Thyroid gland (tissue), 4 donors: ENCODE results near the gene GALNT3. TPM values are rescaled to one million over a fixed set of nuclear protein-coding genes. Genes with fewer than 3 reads are reported as not detected.

ENCODE experiments used
- DNase-seq, 2 donors: peaks; one replicate each; pipeline ENCODE4 v3.0.0-alpha.2; 2019
- H3K27ac ChIP-seq, 3 donors: fragments of 200-600 bp; sonication (generic); 1 replicate in 2 of 3; 2 replicates in 1 of 3; pipeline ENCODE4 v1.5.1; 2016 to 2019; ENCODE audit warnings: mild to moderate bottlenecking in 1 of 3, moderate library complexity in 1 of 3
- H3K27me3 ChIP-seq: fragments of 200-600 bp; sonication (generic); one replicate; pipeline ENCODE4 v1.5.1; 2019
- H3K36me3 ChIP-seq, 2 donors: fragments of 200-600 bp; sonication (generic); one replicate each; pipeline ENCODE4 v1.5.1; 2016 to 2019
- H3K4me1 ChIP-seq, 2 donors: fragments of 200-600 bp; sonication (generic); one replicate each; pipeline ENCODE4 v1.5.1; 2017 to 2019
- H3K4me3 ChIP-seq, 3 donors: fragments of 200-600 bp; sonication (generic); replicated peaks in 1 of 3; 1 replicate in 2 of 3; 2 replicates in 1 of 3; pipeline ENCODE4 v1.5.1; 2016; ENCODE audit warnings: mild to moderate bottlenecking in 1 of 3
- H3K9me3 ChIP-seq: fragments of 200-600 bp; sonication (generic); one replicate; pipeline ENCODE4 v1.5.1; 2017
- CTCF ChIP-seq, 6 experiments: fragments of 200-600 bp in 3 of 6; fragments of 450-650 bp in 3 of 6; sonication (generic) in 3 of 6; IDR thresholded peaks; one replicate each; pipeline ENCODE4 v1.5.1; 2016 to 2019; ENCODE audit warnings: antibody characterized with exemption in 6 of 6, mild to moderate bottlenecking in 2 of 6, inconsistent platforms in 1 of 6, moderate library complexity in 1 of 6
- POLR2A ChIP-seq, 2 donors: fragments of 450-650 bp; IDR thresholded peaks; one replicate each; pipeline ENCODE4 v1.6.1; 2017; ENCODE audit warnings: antibody characterized with exemption in 2 of 2, mild to moderate bottlenecking in 2 of 2, moderate library complexity in 1 of 2
- WGBS, 2 donors: methylation state at CpG; one replicate each; pipeline ENCODE4 v1.1.5; 2017; 5-methylcytosine and 5-hydroxymethylcytosine counted together
- intact Hi-C: fragments of 100-400 bp; cut with DNase I; formaldehyde crosslinking; loops from one replicate; pipeline ENCODE4 v1.15.1; 2023
- total RNA-seq, 4 donors: library from RNA; depleted of rRNA; stranded (reverse); fragments of >200 nt; gene quantifications; one replicate each; pipeline ENCODE4 v1.2.3, GENCODE V29; 2016

The GALNT3 gene
- total RNA-seq, 4 donors from 2014 or later: 48.8 to 78.5 (median 59.2) TPM

- Histone ChIP-seq H3K4me1 (no peaks in the 10 kb centered on the region), H3K36me3 (no peaks in the 10 kb centered on the region), H3K9me3 (no peaks in the 10 kb centered on the region), H3K4me3 (no peak overlapping the region), H3K27me3 (no peaks in the 10 kb centered on the region), H3K27ac (no peak overlapping the region)
- TF ChIP-seq POLR2A (IDR thresholded peaks at IDR 0.05): no peak
- no peak for TF ChIP-seq CTCF (IDR thresholded peaks at IDR 0.05)
- no peak for DNase-seq
- intact Hi-C loops: no loop called here
Observed at GRCh38 chr2:165725421-165725820, 68.6 kb downstream of the GALNT3 start.

GRCh38 chr2:165720511-165720910 is 73.5 kb downstream of the GALNT3 start:
- H3K36me3 ChIP-seq: no peaks in the 10 kb centered on the region
- H3K27me3 ChIP-seq: no peaks in the 10 kb centered on the region
- TF ChIP-seq POLR2A (IDR thresholded peaks at IDR 0.05): no peak
- TF ChIP-seq CTCF (IDR thresholded peaks at IDR 0.05): no peak
- no peaks in the 10 kb centered on the region for H3K4me1 ChIP-seq
- intact Hi-C loops: no loop called here
- no peak for DNase-seq
- no peaks in the 10 kb centered on the region for H3K9me3 ChIP-seq
- H3K4me3 ChIP-seq: no peak overlapping the region
- H3K27ac ChIP-seq: no peak overlapping the region

GRCh38 chr2:165718610-165719210 is 75.3 kb downstream of the GALNT3 start:
- intact Hi-C loops: no loop called here
- H3K27ac ChIP-seq: no peak overlapping the region
- peak; percentile 23 for DNase-seq
- 43 to 54% methylated on average over 1 of the region's 1 CpG for WGBS, 2 donors
- no peaks in the 10 kb centered on the region for H3K4me1 ChIP-seq
- no peaks in the 10 kb centered on the region for H3K27me3 ChIP-seq
- TF ChIP-seq CTCF (IDR thresholded peaks at IDR 0.05) (no peak), POLR2A (IDR thresholded peaks at IDR 0.05) (no peak)
- H3K9me3 ChIP-seq: no peaks in the 10 kb centered on the region
- no peaks in the 10 kb centered on the region for H3K36me3 ChIP-seq
- no peak overlapping the region for H3K4me3 ChIP-seq

- Histone ChIP-seq H3K9me3 (no peaks in the 10 kb centered on the region), H3K27ac (no peak overlapping the region), H3K4me3 (no peak overlapping the region), H3K36me3 (no peaks in the 10 kb centered on the region), H3K27me3 (no peaks in the 10 kb centered on the region), H3K4me1 (no peaks in the 10 kb centered on the region)
- intact Hi-C loops: no loop called here
- 57 to 62% methylated on average over 1 of the region's 1 CpG for WGBS, 2 donors
- TF ChIP-seq CTCF (IDR thresholded peaks at IDR 0.05): no peak
- no peak for TF ChIP-seq POLR2A (IDR thresholded peaks at IDR 0.05)
- no peak for DNase-seq
Observed at GRCh38 chr2:165716091-165716490, 78.0 kb downstream of the GALNT3 start.

GRCh38 chr2:165706960-165707487 is 87.0 kb downstream of the GALNT3 start:
- 81 to 86% methylated on average over 3 of the region's 3 CpGs for WGBS, 2 donors
- no peak for DNase-seq

More at GRCh38 chr2:165706960-165707487, 87.0 kb downstream of the GALNT3 start:
- Histone ChIP-seq H3K4me3 (no peak overlapping the region), H3K27me3 (no peaks in the 10 kb centered on the region), H3K9me3 (no peaks in the 10 kb centered on the region), H3K36me3 (no peaks in the 10 kb centered on the region), H3K27ac (no peak overlapping the region), H3K4me1 (no peaks in the 10 kb centered on the region)
- TF ChIP-seq CTCF (IDR thresholded peaks at IDR 0.05) (no peak), POLR2A (IDR thresholded peaks at IDR 0.05) (no peak)
- intact Hi-C loops: no loop called here
